NCI-H510A treated with DMSO at 0.1 percent for 48 hours (cell line): ENCODE data around the gene UBR7.

ENCODE experiments used
- DNase-seq: peaks from one replicate; lab custom pipeline; 2025; lab: John Stamatoyannopoulos, UW

The UBR7 gene

DNA sequence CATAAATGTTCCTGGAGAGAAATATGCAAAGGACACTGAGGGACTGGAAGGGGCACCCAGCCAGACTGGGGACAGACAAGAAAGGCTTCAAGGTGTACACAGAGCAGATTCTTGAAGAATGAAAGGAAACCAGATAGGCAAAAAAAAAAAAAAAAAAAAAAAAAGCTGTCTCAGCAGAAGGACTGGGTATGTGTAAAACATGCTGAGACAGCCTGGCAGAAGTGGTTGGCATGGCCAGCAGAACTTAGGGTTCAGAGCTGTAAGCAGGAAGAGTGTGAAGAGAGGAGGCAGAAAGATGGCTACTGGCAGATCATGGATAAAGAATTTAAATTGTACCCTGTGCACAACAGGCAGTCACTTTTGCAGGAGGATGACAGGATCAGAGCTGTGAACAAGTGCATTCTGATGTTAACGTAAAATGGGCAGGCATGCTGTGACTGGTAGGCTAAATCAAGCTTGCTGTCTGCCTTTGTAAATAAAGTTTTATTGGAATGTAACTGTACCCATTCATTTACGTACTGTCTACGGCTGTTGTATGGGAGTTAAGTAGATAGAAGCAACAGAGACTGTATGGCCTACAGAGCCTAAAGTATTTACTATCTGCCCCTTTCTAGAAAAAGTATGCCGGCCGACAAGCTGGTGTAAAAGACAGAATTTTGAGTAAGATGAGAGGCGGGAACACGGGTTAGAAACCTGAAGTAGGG, 42.2 kb downstream of the UBR7 start:
- DNase-seq: no peak

DNA sequence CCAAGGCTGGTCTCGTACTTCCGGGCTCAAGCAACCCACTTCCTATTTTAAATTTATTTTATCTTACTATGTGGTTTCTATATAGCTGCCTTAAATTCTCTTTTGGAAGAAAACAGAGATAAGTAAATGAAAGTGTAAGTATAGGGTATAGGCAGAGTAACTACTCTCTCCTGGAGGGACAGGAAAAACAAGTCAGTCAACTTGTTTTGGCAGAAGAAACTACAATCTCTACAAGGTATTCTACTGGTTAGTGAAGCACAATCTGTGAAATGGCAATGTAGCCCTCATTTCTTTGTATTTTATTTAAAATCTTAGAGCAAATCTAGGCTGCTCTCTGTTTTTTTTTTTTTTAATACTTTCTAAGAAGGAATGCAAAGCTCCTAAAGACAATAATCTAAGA, 55.4 kb downstream of the UBR7 start:
- no peak for DNase-seq

GRCh38 chr14:93263416-93263815, 56.4 kb downstream of the UBR7 start:
- DNase-seq: no peak

- no peak for DNase-seq
Observed at GRCh38 chr14:93266127-93266526, 59.1 kb downstream of the UBR7 start.

DNA sequence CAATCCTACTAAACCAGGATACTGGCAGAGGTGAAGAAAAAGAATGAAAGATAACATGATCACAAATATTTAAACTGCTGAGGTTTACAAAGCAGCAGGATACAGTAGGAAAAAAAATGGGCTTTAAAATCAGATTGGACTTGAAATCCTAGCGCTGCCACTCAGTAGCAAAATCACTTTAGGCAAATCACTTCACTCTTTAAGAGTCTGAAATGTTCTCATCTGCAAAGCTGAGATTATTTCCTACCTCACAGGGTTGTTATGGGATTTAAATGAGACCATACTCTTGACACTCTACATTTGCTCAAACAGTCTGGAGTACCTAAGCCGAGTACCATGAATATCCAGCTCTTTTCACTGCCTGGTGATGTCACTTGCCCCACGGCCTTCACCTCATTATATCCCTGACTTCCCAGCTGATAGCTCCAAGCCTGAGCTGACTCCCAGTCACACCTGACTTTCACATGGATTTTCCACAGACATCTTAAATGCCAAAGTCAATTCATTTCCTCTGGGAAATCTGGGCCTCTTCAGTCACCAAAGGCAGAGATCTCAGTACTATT, 60.2 kb downstream of the UBR7 start:
- DNase-seq: no peak

- no peak for DNase-seq
Observed at GRCh38 chr14:93268406-93268805, 61.4 kb downstream of the UBR7 start.

DNA sequence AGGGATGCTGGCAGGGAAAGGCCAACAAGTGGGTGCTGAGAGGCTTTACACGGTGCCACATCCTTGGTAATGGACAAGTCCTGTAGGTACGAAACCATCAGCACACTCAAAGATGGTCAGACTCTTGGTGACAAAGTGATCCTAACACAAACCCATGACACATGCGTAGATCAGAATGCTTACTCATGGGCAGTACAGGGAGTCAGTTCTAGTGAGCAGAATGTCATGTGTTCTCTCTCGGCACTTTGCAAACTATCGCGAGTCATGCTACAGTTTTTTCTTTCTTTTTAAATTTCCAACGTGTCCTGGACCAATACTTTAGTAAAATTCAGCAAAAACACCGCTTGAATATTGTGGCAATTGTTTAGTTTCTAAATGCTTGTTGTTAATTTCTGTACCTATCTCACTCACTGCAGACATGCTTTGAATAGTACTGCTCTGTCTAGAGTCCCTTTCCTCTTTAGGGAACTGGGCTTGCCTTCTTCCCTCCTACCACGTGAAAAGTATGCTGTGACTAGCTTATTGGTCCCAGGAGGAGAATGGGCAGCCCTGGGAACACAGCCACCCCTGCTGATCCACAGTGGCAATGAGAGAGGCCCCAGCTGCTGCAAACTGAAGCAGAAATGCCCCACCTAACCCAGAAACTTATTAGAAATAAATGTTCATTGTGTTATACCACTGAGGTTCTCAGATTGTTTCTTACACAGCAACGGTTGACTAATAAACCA, 62.4 kb downstream of the UBR7 start:
- no peak for DNase-seq

DNA sequence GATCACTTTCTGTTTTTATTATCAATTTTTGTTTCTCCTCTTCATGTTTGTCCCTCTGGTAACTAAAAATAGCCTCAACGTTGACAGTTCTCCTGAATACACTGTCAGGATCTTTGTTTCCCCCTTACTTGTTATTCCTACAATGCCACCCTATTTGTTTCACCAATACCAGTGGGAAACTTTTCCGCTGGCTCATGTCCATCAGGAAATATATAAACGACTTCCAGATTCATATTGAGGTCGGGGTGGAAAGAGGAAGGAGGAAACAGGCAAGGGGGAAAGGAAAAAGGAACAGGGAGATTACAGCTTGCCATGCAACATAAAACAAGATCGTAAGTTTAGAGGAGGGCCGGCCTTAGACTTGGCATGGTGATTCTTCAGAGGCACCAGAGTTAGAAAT, 64.1 kb downstream of the UBR7 start:
- DNase-seq: no peak

DNA sequence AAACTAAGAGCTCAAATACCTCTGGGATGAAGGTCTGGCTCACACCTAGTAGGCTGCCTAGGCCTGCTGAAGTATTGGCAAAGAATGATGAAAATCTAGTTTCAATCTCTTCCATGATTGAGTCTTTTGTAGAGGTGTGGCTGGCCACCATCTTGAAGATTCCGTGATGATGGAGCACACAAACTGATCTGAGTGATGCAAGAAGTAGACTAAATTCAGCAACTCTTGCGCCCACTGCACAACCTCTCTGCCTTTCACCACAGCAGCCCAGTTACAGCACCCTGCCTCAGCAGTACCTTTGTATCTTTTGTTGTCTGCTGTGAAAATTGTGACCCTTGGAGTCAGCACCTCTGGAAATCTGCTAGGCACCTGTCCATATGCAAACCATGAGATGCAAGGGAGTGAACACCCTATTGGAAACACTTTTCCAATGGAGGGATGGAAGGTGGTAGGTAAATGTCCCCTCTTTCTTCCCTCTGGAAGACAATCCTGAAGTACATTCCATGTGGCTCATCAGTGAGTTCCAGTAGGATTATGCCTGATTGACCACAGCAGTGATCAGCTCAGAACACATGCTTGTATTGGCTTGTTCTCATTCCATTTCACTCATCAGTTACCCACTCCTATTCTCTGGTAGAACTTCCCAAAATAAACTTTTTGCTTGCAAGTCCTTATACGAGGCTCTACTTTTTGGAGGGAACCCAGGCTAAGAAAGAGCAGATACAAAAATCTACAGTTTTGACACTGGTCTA, 67.2 kb downstream of the UBR7 start:
- DNase-seq: no peak

- DNase-seq: no peak
Observed at GRCh38 chr14:93276031-93276716, 69.1 kb downstream of the UBR7 start.
